HEK293T (cell line): ENCODE results near the gene HCK.

Experiments used
- CTCF ChIA-PET: fragments of 350-600 bp; formaldehyde crosslinking; extraction: SDS; loops from one replicate; lab custom pipeline; 2021; ENCODE audit warnings: antibody characterized with exemption, inconsistent platforms; lab: Yijun Ruan, JAX
- POLR2A ChIA-PET: fragments of 350-600 bp; formaldehyde crosslinking; extraction: SDS; loops from one replicate; lab custom pipeline; 2020; ENCODE audit warnings: antibody characterized with exemption, inconsistent platforms; lab: Yijun Ruan, JAX
- DNase-seq: peaks from one replicate; pipeline ENCODE4 v3.0.0; 2012; ENCODE audit warnings: mixed read lengths; ENCODE audit errors: extremely low spot score
- ARNT ChIP-seq: fragments of 450-650 bp; IDR thresholded peaks from 2 replicates; pipeline ENCODE4 v1.6.1; 2017; ENCODE audit warnings: mild to moderate bottlenecking
- BHLHE40 ChIP-seq: fragments of 450-650 bp; IDR thresholded peaks from 2 replicates; pipeline ENCODE4 v1.6.1; 2016; ENCODE audit warnings: mild to moderate bottlenecking, moderate library complexity, borderline replicate concordance
- CTBP1 ChIP-seq: fragments of 450-650 bp; IDR thresholded peaks from 2 replicates; pipeline ENCODE4 v1.6.1; 2016; ENCODE audit warnings: borderline replicate concordance
- ELF4 ChIP-seq: fragments of 450-650 bp; IDR thresholded peaks from 2 replicates; pipeline ENCODE4 v1.6.1; 2017; ENCODE audit warnings: antibody characterized with exemption
- FOXA1 ChIP-seq: fragments of 450-650 bp; IDR thresholded peaks from 2 replicates; pipeline ENCODE4 v1.6.1; 2016; ENCODE audit warnings: mild to moderate bottlenecking
- FOXK2 ChIP-seq: fragments of 450-650 bp; IDR thresholded peaks from 2 replicates; pipeline ENCODE4 v1.6.1; 2016; ENCODE audit warnings: mild to moderate bottlenecking
- FOXM1 ChIP-seq: fragments of 450-650 bp; IDR thresholded peaks from 2 replicates; pipeline ENCODE4 v1.6.1; 2017; ENCODE audit warnings: mild to moderate bottlenecking, borderline replicate concordance
- HDGF ChIP-seq: fragments of 450-650 bp; IDR thresholded peaks from 2 replicates; pipeline ENCODE4 v1.6.1; 2017; ENCODE audit warnings: antibody characterized with exemption, borderline replicate concordance
- L3MBTL2 ChIP-seq: fragments of 450-650 bp; conservative IDR thresholded peaks from 2 replicates; pipeline ENCODE4 v1.6.1; 2016; ENCODE audit warnings: mild to moderate bottlenecking
- LEF1 ChIP-seq: fragments of 450-650 bp; IDR thresholded peaks from 2 replicates; pipeline ENCODE4 v1.6.1; 2017; ENCODE audit warnings: mild to moderate bottlenecking, borderline replicate concordance
- NFRKB ChIP-seq: fragments of 450-650 bp; IDR thresholded peaks from 2 replicates; pipeline ENCODE4 v1.6.1; 2016; ENCODE audit warnings: mild to moderate bottlenecking, moderate library complexity
- PKNOX1 ChIP-seq: fragments of 450-650 bp; IDR thresholded peaks from 2 replicates; pipeline ENCODE4 v1.6.1; 2016
- SP1 ChIP-seq: fragments of 450-650 bp; IDR thresholded peaks from 2 replicates; pipeline ENCODE4 v1.6.1; 2017
- SUZ12 ChIP-seq: fragments of 450-650 bp; IDR thresholded peaks from 2 replicates; pipeline ENCODE4 v1.6.1; 2016; ENCODE audit warnings: mild to moderate bottlenecking
- TARDBP ChIP-seq: fragments of 450-650 bp; IDR thresholded peaks from 2 replicates; pipeline ENCODE4 v1.6.1; 2016
- ZNF384 ChIP-seq: fragments of 450-650 bp; IDR thresholded peaks from 2 replicates; pipeline ENCODE4 v1.6.1; 2016

Gene HCK

DNA sequence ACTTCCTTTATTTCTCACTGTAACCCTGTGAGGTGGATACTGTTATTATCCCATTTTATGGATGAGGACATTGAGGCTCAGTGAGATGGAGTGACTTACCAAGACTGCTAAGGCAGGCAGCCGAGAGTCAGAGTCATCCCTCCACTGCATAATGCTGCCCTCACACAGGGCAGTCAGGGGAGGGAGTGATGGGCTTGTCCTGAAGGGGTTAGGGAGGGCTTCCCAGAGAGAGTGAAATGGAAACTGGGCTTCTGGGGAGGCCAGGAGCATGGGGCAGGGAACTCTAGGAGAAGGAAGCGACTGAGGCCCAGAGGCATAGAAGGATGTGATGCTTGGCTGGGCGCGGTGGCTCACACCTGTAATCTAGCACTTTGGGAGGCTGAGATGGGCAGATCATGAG, 88.6 kb downstream of the HCK start:
- DNase-seq: no peak
- POLR2A ChIA-PET: no interaction called here
- CTCF ChIA-PET: no interaction called here
- TF ChIP-seq SP1 (no peak), ELF4 (no peak)

- no peak for TF ChIP-seq BHLHE40
- TF ChIP-seq SUZ12: no peak
- no peak for TF ChIP-seq FOXK2
- TF ChIP-seq LEF1: no peak
- no peak for TF ChIP-seq TARDBP
- TF ChIP-seq CTBP1: no peak
- ChIA-PET POLR2A (no interaction called here), CTCF (interaction anchor here (0.6 kb wide), 1 partner anchor 233 kb away, joined by 3 read pairs; no protein-coding TSS in a partner anchor)
- DNase-seq: no peak
Observed at GRCh38 chr20:32141465-32141980, 89.5 kb downstream of the HCK start.

GRCh38 chr20:32142088-32142487, 90.0 kb downstream of the HCK start:
- TF ChIP-seq FOXM1 (no peak), ARNT (no peak), ELF4 (no peak), FOXK2 (no peak), HDGF (no peak), PKNOX1 (no peak), BHLHE40 (no peak), SUZ12 (no peak), FOXA1 (no peak), L3MBTL2 (no peak), NFRKB (no peak), SP1 (no peak), LEF1 (no peak)
- ChIA-PET POLR2A (no interaction called here), CTCF (interaction anchor here (0.6 kb wide), 1 partner anchor 232 kb away, joined by 3 read pairs; no protein-coding TSS in a partner anchor)
- no peak for DNase-seq

GRCh38 chr20:32142991-32143390, 90.9 kb downstream of the HCK start:
- no peak for DNase-seq
- ChIA-PET POLR2A (interaction anchor here (0.7 to 1.4 kb wide), 2 partner anchors 9 to 91 kb away, joined by 3 read pairs; no protein-coding TSS in a partner anchor), CTCF (no interaction called here)
- no peak for TF ChIP-seq SP1
- TF ChIP-seq CTBP1: no peak
- TF ChIP-seq PKNOX1: no peak
- no peak for TF ChIP-seq BHLHE40
- no peak for TF ChIP-seq L3MBTL2
- TF ChIP-seq FOXA1: no peak
- TF ChIP-seq ARNT: no peak
- TF ChIP-seq ZNF384: no peak
- no peak for TF ChIP-seq SUZ12
- TF ChIP-seq NFRKB: no peak
- TF ChIP-seq FOXM1: no peak
- TF ChIP-seq LEF1: no peak
- TF ChIP-seq FOXK2: no peak
- TF ChIP-seq HDGF: no peak
- no peak for TF ChIP-seq ELF4
- TF ChIP-seq TARDBP: no peak

- no peak for TF ChIP-seq ELF4
- no peak for TF ChIP-seq BHLHE40
- TF ChIP-seq SP1: no peak
- no peak for TF ChIP-seq PKNOX1
- TF ChIP-seq TARDBP: no peak
- no peak for TF ChIP-seq LEF1
- no peak for TF ChIP-seq FOXK2
- no peak for DNase-seq
- CTCF ChIA-PET: no interaction called here
- POLR2A ChIA-PET: no interaction called here
Observed at GRCh38 chr20:32144898-32145662, 93.0 kb downstream of the HCK start.

DNA sequence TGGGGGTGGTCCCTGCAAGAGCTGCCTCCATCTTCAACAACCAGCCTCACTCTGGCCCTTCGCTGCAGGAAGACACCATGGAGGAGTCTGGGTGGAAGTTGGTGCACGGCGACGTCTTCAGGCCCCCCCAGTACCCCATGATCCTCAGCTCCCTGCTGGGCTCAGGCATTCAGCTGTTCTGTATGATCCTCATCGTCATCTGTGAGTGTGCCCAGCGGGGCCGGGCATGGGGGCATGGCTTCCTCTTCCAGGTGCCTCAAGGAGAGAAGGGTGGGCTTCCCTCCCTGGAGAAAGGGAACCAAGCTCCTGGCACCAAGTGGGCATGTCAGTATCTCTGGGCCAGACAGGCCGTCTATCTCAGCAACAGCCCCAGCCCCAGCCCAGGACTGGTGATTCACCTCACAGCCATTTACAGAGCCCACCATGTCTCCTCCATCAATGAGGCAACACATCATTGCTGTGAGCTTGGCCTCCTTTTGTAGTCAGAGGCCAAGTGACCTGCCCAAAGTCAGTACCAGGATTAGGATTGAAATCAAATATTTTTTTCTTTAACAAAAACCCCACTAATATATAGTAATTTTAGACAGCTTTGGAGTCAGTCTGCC, 97.6 kb downstream of the HCK start:
- no peak for DNase-seq
- ChIA-PET CTCF (no interaction called here), POLR2A (no interaction called here)
- TF ChIP-seq NFRKB (no peak), ELF4 (no peak), LEF1 (no peak), FOXK2 (no peak)

- no peak for TF ChIP-seq NFRKB
- no peak for TF ChIP-seq ARNT
- no peak for TF ChIP-seq SP1
- TF ChIP-seq HDGF: no peak
- TF ChIP-seq CTBP1: no peak
- TF ChIP-seq LEF1: no peak
- no peak for TF ChIP-seq BHLHE40
- TF ChIP-seq FOXK2: no peak
- TF ChIP-seq ZNF384: no peak
- TF ChIP-seq SUZ12: no peak
- no peak for TF ChIP-seq L3MBTL2
- TF ChIP-seq TARDBP: no peak
- TF ChIP-seq ELF4: no peak
- TF ChIP-seq FOXA1: no peak
- no peak for DNase-seq
- ChIA-PET CTCF (no interaction called here), POLR2A (no interaction called here)
Observed at GRCh38 chr20:32150291-32150848, 98.3 kb downstream of the HCK start.
